Mammary epithelial cell (primary cell): Measurements from ENCODE around the gene RARRES1.

Experiments used
- EZH2 ChIP-seq: IDR thresholded peaks from 2 replicates; pipeline ENCODE4 v1.6.1; 2012; ENCODE audit warnings: low read length, inconsistent platforms, borderline replicate concordance
- TF ChIP-seq, protein P1 (sequence below), 2 donors: IDR thresholded peaks in 1 of 2; conservative IDR thresholded peaks in 1 of 2; 2 replicates each; pipeline ENCODE4 v1.5.1; 2011 to 2012; ENCODE audit warnings: inconsistent platforms in 2 of 2, low read length in 2 of 2, mild to moderate bottlenecking in 2 of 2, control low read depth in 1 of 2, low read depth in 1 of 2; ENCODE audit not compliant: insufficient read depth in 1 of 2; ENCODE audit errors: extremely low read depth in 1 of 2

GRCh38 chr3:158663246-158663645, 69.0 kb downstream of the RARRES1 start:
- TF ChIP-seq, protein P1, sequence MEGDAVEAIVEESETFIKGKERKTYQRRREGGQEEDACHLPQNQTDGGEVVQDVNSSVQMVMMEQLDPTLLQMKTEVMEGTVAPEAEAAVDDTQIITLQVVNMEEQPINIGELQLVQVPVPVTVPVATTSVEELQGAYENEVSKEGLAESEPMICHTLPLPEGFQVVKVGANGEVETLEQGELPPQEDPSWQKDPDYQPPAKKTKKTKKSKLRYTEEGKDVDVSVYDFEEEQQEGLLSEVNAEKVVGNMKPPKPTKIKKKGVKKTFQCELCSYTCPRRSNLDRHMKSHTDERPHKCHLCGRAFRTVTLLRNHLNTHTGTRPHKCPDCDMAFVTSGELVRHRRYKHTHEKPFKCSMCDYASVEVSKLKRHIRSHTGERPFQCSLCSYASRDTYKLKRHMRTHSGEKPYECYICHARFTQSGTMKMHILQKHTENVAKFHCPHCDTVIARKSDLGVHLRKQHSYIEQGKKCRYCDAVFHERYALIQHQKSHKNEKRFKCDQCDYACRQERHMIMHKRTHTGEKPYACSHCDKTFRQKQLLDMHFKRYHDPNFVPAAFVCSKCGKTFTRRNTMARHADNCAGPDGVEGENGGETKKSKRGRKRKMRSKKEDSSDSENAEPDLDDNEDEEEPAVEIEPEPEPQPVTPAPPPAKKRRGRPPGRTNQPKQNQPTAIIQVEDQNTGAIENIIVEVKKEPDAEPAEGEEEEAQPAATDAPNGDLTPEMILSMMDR (conservative IDR thresholded peaks at IDR 0.05 in 1 of 2, IDR thresholded peaks at IDR 0.05 in 1 of 2; ENCODE audit: extremely low read depth in 1 of 2, insufficient read depth in 1 of 2, low read depth in 1 of 2, low read length in 2 of 2) = no peak
- TF ChIP-seq EZH2 = no peak
